Stomach smooth muscle (tissue), 2 donors: ENCODE measurements around the gene FOXC1.
A peak's percentile ranks its signal among the peaks of the same experiment; 100 is the strongest.

Experiments
- H3K27ac ChIP-seq: one replicate; pipeline ENCODE4 v1.7.0; 2013; ENCODE audit warnings: mild to moderate bottlenecking, low read length, inconsistent platforms
- H3K27me3 ChIP-seq, 2 donors: one replicate each; pipeline ENCODE4 v1.7.0; 2013; ENCODE audit warnings: low read length in 2 of 2; ENCODE audit not compliant: insufficient read depth in 2 of 2, control insufficient read depth in 1 of 2
- H3K36me3 ChIP-seq, 2 donors: one replicate each; pipeline ENCODE4 v1.7.0; 2013; ENCODE audit warnings: low read length in 2 of 2; ENCODE audit not compliant: control insufficient read depth in 2 of 2, insufficient read depth in 2 of 2
- H3K4me1 ChIP-seq: one replicate; pipeline ENCODE4 v1.7.0; 2013; ENCODE audit warnings: low read length; ENCODE audit not compliant: control insufficient read depth, insufficient read depth
- H3K4me3 ChIP-seq, 2 donors: one replicate each; pipeline ENCODE4 v1.7.0; 2013; ENCODE audit warnings: low read length in 2 of 2
- H3K9ac ChIP-seq, 2 donors: one replicate each; pipeline ENCODE4 v1.7.0; 2013; ENCODE audit warnings: low read length in 2 of 2, mild to moderate bottlenecking in 1 of 2
- H3K9me3 ChIP-seq, 2 donors: one replicate each; pipeline ENCODE4 v1.7.0; 2013; ENCODE audit warnings: low read length in 2 of 2; ENCODE audit not compliant: control insufficient read depth in 2 of 2
- donor health status: healthy.
- donor health status: Pancreatic carcinoma.

The FOXC1 gene

GRCh38 chr6:1575210-1576041 lies 34.3 kb upstream of the FOXC1 start:
- H3K9ac ChIP-seq, result peak overlapping the region; percentile 56 to 68
- peak overlapping the region; percentile 54 to 65 for H3K4me3 ChIP-seq
- no peaks in the 10 kb centered on the region for H3K36me3 ChIP-seq
- peak overlapping the region; percentile 71 for H3K27ac ChIP-seq
- H3K9me3 ChIP-seq, result no peaks in the 10 kb centered on the region
- peaks cover 21% of the 10 kb centered on the region for H3K4me1 ChIP-seq
- peaks cover 0 to 2% of the 10 kb centered on the region in 2 donors for H3K27me3 ChIP-seq

- H3K4me1 ChIP-seq, result peaks cover 21% of the 10 kb centered on the region
- peak overlapping the region; percentile 71 for H3K27ac ChIP-seq
- no peaks in the 10 kb centered on the region for H3K9me3 ChIP-seq
- H3K9ac ChIP-seq, result no peak overlapping the region
- no peak overlapping the region for H3K4me3 ChIP-seq
- H3K27me3 ChIP-seq, result peaks cover 0 to 2% of the 10 kb centered on the region in 2 donors
- no peaks in the 10 kb centered on the region for H3K36me3 ChIP-seq
Observed at GRCh38 chr6:1576166-1576565, 33.5 kb upstream of the FOXC1 start.

GRCh38 chr6:1576711-1577110 lies 33.0 kb upstream of the FOXC1 start:
- Histone ChIP-seq H3K9me3 (no peaks in the 10 kb centered on the region), H3K4me1 (peaks cover 21% of the 10 kb centered on the region), H3K4me3 (no peak overlapping the region), H3K36me3 (no peaks in the 10 kb centered on the region), H3K27ac (no peak overlapping the region), H3K9ac (no peak overlapping the region), H3K27me3 (peaks cover 0 to 2% of the 10 kb centered on the region in 2 donors)

GRCh38 chr6:1577146-1577680 lies 32.5 kb upstream of the FOXC1 start:
- no peaks in the 10 kb centered on the region for H3K9me3 ChIP-seq
- H3K9ac ChIP-seq, result no peak overlapping the region
- no peak overlapping the region for H3K27ac ChIP-seq
- no peak overlapping the region for H3K4me3 ChIP-seq
- H3K27me3 ChIP-seq, result peaks cover 0 to 2% of the 10 kb centered on the region in 2 donors
- peaks cover 21% of the 10 kb centered on the region for H3K4me1 ChIP-seq
- H3K36me3 ChIP-seq, result no peaks in the 10 kb centered on the region

- H3K27ac ChIP-seq, result no peak overlapping the region
- no peak overlapping the region for H3K9ac ChIP-seq
- no peaks in the 10 kb centered on the region for H3K36me3 ChIP-seq
- no peak overlapping the region for H3K4me3 ChIP-seq
- H3K27me3 ChIP-seq, result peaks cover 0 to 2% of the 10 kb centered on the region in 2 donors
- H3K9me3 ChIP-seq, result no peaks in the 10 kb centered on the region
- H3K4me1 ChIP-seq, result peaks cover 21% of the 10 kb centered on the region
Observed at GRCh38 chr6:1577896-1578745, 31.6 kb upstream of the FOXC1 start.

- Histone ChIP-seq H3K27ac (no peak overlapping the region), H3K9ac (no peak overlapping the region), H3K9me3 (no peaks in the 10 kb centered on the region), H3K4me1 (peaks cover 21% of the 10 kb centered on the region), H3K36me3 (no peaks in the 10 kb centered on the region), H3K27me3 (peaks cover 0 to 2% of the 10 kb centered on the region in 2 donors), H3K4me3 (no peak overlapping the region)
Observed at GRCh38 chr6:1579096-1579495, 30.6 kb upstream of the FOXC1 start.

GRCh38 chr6:1580109-1580508 lies 29.6 kb upstream of the FOXC1 start:
- Histone ChIP-seq H3K27me3 (peaks cover 0 to 2% of the 10 kb centered on the region in 2 donors), H3K9ac (no peak overlapping the region), H3K4me3 (no peak overlapping the region), H3K36me3 (no peaks in the 10 kb centered on the region), H3K27ac (no peak overlapping the region), H3K9me3 (no peaks in the 10 kb centered on the region), H3K4me1 (peaks cover 12% of the 10 kb centered on the region)

- no peaks in the 10 kb centered on the region for H3K9me3 ChIP-seq
- H3K36me3 ChIP-seq, result no peaks in the 10 kb centered on the region
- no peak overlapping the region for H3K27ac ChIP-seq
- H3K4me3 ChIP-seq, result no peak overlapping the region
- peaks cover 7% of the 10 kb centered on the region for H3K4me1 ChIP-seq
- no peak overlapping the region for H3K9ac ChIP-seq
- H3K27me3 ChIP-seq, result peaks cover 0 to 2% of the 10 kb centered on the region in 2 donors
Observed at GRCh38 chr6:1580585-1580984, 29.1 kb upstream of the FOXC1 start.

GRCh38 chr6:1581120-1581991 lies 28.4 kb upstream of the FOXC1 start:
- Histone ChIP-seq H3K4me3 (no peak overlapping the region), H3K9me3 (no peaks in the 10 kb centered on the region), H3K4me1 (no peaks in the 10 kb centered on the region), H3K27me3 (peaks cover 0 to 2% of the 10 kb centered on the region in 2 donors), H3K27ac (no peak overlapping the region), H3K9ac (no peak overlapping the region), H3K36me3 (no peaks in the 10 kb centered on the region)

- H3K27ac ChIP-seq, result no peak overlapping the region
- no peak overlapping the region for H3K4me3 ChIP-seq
- no peak overlapping the region for H3K9ac ChIP-seq
- H3K36me3 ChIP-seq, result no peaks in the 10 kb centered on the region
- no peaks in the 10 kb centered on the region for H3K4me1 ChIP-seq
- H3K27me3 ChIP-seq, result peaks cover 0 to 2% of the 10 kb centered on the region in 2 donors
- no peaks in the 10 kb centered on the region for H3K9me3 ChIP-seq
Observed at GRCh38 chr6:1584146-1584545, 25.6 kb upstream of the FOXC1 start.
